Body of pancreas (tissue), 4 donors: ENCODE measurements around the gene ERCC4. TPM values are rescaled to one million over a fixed set of nuclear protein-coding genes. Genes with fewer than 3 reads are reported as not detected.
"Not testable (repeated sequence)": the region's sequence is repeated elsewhere in the genome, so short reads cannot be mapped to it uniquely, and the experiment has no call there.

Experiments used
- ATAC-seq: fragments of 150-250 bp; one replicate; pipeline ENCODE4 v1.9.1; 2016
- DNase-seq, 4 donors: peaks; one replicate each; pipeline ENCODE4 v3.0.0-alpha.2; 2019
- H3K27ac ChIP-seq, 4 donors: fragments of 200-600 bp; sonication (generic); 1 replicate in 3 of 4; 2 replicates in 1 of 4; pipeline versions ENCODE4 v1.5.1 to v1.6.1; 2016 to 2019; ENCODE audit warnings: mild to moderate bottlenecking in 1 of 4, mixed read lengths in 1 of 4, moderate library complexity in 1 of 4
- H3K27me3 ChIP-seq, 2 donors: fragments of 200-600 bp; sonication (generic); one replicate each; pipeline ENCODE4 v1.6.0; 2016; ENCODE audit warnings: mild to moderate bottlenecking in 1 of 2
- H3K36me3 ChIP-seq, 2 donors: fragments of 200-600 bp; sonication (generic); replicated peaks in 1 of 2; 2 replicates each; pipeline ENCODE4 v1.5.1; 2016; ENCODE audit warnings: low read depth in 2 of 2; ENCODE audit not compliant: insufficient read depth in 1 of 2
- H3K4me1 ChIP-seq: fragments of 200-600 bp; sonication (generic); one replicate; pipeline ENCODE4 v1.6.0; 2016
- H3K4me3 ChIP-seq, 2 donors: fragments of 200-600 bp; sonication (generic); 1 replicate in 1 of 2; 2 replicates in 1 of 2; pipeline ENCODE4 v1.5.1; 2016 to 2019
- H3K9me3 ChIP-seq, 3 donors: fragments of 200-600 bp; sonication (generic); 1 replicate in 2 of 3; 2 replicates in 1 of 3; pipeline ENCODE4 v1.5.1; 2016
- POLR2A ChIP-seq, 3 donors: fragments of 450-650 bp; IDR thresholded peaks; one replicate each; pipeline ENCODE4 v1.6.1; 2016; ENCODE audit warnings: antibody characterized with exemption in 3 of 3, mild to moderate bottlenecking in 2 of 3
- WGBS, 2 donors: methylation state at CpG; one replicate each; pipeline ENCODE4 v1.1.5; 2017; 5-methylcytosine and 5-hydroxymethylcytosine counted together
- intact Hi-C: fragments of 100-400 bp; cut with DNase I; formaldehyde crosslinking; loops from one replicate; pipeline ENCODE4 v1.15.1; 2023
- total RNA-seq, 2 donors: library from RNA; depleted of rRNA; stranded (reverse); fragments of >200 nt; gene quantifications; one replicate each; pipeline ENCODE4 v1.1.0, GENCODE V29; 2016
- TF ChIP-seq, protein P1 (sequence below), 7 experiments: fragments of 450-650 bp in 4 of 7; fragments of 200-600 bp in 3 of 7; sonication (generic) in 3 of 7; IDR thresholded peaks; one replicate each; pipeline ENCODE4 v1.5.1; 2016 to 2019; ENCODE audit warnings: antibody characterized with exemption in 7 of 7

The ERCC4 gene
- total RNA-seq, 2 donors from 2014 or later: 9.2 to 9.9 TPM

DNA sequence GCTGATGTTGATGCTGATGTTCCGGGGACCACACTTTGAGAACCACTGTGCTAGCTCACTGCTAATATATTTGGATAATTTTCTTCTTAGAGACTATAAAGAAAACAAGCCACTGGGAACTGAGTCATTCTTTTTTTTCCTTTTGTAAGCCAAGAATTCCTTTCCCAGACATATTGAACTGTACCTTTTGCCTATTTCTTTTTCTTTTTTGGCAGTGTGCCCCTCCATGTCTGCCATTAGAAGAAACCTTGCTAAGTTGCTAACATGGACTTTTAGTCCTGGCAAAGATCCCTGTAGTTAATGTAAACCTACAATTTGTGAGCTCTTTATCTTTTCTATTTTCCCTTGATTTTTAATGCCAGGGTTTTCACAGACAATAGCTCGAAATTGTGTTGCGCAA is 17.3 kb upstream of the ERCC4 start:
- H3K27me3 ChIP-seq: no peaks in the 10 kb centered on the region
- DNase-seq: peak in 1 of 4 donors; percentile 37
- TF ChIP-seq, protein P1, sequence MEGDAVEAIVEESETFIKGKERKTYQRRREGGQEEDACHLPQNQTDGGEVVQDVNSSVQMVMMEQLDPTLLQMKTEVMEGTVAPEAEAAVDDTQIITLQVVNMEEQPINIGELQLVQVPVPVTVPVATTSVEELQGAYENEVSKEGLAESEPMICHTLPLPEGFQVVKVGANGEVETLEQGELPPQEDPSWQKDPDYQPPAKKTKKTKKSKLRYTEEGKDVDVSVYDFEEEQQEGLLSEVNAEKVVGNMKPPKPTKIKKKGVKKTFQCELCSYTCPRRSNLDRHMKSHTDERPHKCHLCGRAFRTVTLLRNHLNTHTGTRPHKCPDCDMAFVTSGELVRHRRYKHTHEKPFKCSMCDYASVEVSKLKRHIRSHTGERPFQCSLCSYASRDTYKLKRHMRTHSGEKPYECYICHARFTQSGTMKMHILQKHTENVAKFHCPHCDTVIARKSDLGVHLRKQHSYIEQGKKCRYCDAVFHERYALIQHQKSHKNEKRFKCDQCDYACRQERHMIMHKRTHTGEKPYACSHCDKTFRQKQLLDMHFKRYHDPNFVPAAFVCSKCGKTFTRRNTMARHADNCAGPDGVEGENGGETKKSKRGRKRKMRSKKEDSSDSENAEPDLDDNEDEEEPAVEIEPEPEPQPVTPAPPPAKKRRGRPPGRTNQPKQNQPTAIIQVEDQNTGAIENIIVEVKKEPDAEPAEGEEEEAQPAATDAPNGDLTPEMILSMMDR (IDR thresholded peaks at IDR 0.05): no peak
- TF ChIP-seq POLR2A (IDR thresholded peaks at IDR 0.05): no peak
- H3K36me3 ChIP-seq: no peaks in the 10 kb centered on the region
- peak overlapping the region in 3 of 4 donors; percentile 15 to 59 (median 56) for H3K27ac ChIP-seq
- no peak overlapping the region for H3K4me3 ChIP-seq
- peaks cover 13% of the 10 kb centered on the region for H3K4me1 ChIP-seq
- peak; percentile 78 for ATAC-seq
- 37 to 38% methylated on average over 3 of the region's 3 CpGs for WGBS, 2 donors
- no peaks in the 10 kb centered on the region for H3K9me3 ChIP-seq
- intact Hi-C loops: no loop called here

DNA sequence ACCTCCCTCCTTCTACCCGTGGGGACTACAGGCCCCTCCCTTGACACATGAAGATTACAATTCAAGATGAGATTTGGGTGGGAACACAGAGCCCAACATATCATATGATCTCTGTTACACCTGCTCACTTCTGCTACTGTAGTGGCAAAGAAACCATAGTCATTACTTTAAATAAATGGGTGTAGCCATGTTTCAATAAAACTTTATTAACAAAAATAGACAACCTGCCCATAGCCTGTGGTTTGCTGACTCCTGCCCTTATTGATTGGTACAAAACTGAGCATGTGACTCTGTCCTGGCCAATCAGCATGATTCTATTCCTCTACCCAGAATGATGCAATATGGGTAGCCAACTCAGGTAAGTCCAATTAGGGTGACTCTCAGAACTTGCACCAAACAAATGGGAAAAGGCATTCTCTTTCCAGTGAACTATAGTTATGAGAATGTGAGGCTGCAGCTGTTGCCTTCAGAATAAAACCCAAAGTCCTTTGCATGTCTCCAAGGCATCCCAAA is 15.7 kb upstream of the ERCC4 start:
- Histone ChIP-seq H3K4me1 (peaks cover 14% of the 10 kb centered on the region), H3K9me3 (no peaks in the 10 kb centered on the region), H3K36me3 (no peaks in the 10 kb centered on the region), H3K27ac (no peak overlapping the region), H3K4me3 (no peak overlapping the region), H3K27me3 (no peaks in the 10 kb centered on the region)
- WGBS, 2 donors: 56 to 64% methylated on average over 1 of the region's 1 CpG
- ATAC-seq (no peak), DNase-seq (no peak)
- intact Hi-C loops: no loop called here
- TF ChIP-seq, protein P1 (IDR thresholded peaks at IDR 0.05): no peak
- no peak for TF ChIP-seq POLR2A (IDR thresholded peaks at IDR 0.05)

DNA sequence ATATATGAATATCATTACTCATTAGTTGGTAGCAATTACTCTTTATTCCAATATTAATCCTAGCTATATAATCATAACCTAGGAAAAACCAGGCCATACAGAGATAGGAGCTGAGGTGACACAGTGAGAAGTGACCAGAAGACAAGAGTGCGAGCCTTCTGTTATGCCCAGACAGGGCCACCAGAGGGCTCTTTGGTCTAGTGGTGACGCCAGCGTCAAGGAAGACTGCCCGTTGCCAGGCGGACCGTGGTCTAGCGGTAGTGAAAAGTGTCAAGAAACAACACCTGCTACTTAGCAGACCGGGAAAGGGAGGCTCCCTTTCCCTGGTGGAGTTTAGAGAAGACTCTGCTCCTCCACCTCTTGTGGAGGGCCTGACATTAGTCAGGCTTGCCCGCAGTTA is 15.1 kb upstream of the ERCC4 start:
- H3K4me1 ChIP-seq: peaks cover 19% of the 10 kb centered on the region
- intact Hi-C loops: not testable (repeated sequence)

DNA sequence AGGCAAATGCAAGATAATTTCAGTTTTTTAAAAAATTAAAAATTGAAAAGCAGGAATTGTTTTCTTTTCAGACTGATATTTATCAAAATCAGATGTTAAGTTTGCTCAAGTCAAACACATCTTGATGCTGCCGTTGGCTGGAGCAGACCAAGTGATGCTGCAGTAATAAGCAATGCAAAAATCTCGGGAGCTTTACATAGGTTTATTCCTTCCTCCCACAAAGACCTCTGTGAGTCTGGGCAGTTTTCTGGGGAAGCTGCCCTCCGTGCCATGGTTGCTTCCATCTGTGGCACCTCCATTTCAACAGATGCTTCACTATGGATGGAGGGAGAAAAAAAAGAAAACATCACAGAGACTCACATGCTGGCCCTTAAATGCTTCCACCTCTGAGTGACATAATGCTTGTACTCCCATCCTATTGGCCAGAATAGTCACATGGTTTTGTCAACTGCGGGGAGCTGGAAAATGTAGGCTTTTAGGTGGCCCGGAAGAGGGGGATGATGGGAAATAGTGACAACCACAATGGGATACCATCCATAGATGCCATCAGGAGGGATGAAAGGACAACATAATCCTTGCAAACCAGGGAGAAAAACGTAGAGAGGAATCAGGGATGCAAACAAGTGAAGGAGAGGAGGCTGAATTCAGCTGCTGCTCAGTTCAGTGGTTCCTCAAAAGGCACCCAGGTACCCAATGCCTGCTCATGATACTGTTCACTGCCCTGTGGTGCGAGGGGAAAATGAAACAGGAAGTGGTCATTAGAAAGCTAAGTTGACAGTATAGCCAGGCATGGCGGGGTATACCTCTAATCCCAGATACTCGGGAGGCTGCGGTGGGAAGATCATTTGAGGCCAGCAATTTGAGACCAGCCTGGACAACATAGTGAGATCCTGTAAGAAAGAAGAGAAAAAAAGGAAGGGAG is 13.5 kb upstream of the ERCC4 start:
- Histone ChIP-seq H3K9me3 (no peaks in the 10 kb centered on the region), H3K27me3 (no peaks in the 10 kb centered on the region), H3K4me3 (no peak overlapping the region), H3K4me1 (peaks cover 31% of the 10 kb centered on the region), H3K36me3 (no peaks in the 10 kb centered on the region), H3K27ac (no peak overlapping the region)
- no peak for TF ChIP-seq POLR2A (IDR thresholded peaks at IDR 0.05)
- TF ChIP-seq, protein P1 (IDR thresholded peaks at IDR 0.05): no peak
- ATAC-seq (no peak), DNase-seq (no peak)
- intact Hi-C loops: no loop called here
- WGBS, 2 donors: 76 to 86% methylated on average over 10 of the region's 10 CpGs

More for the DNA sequence above, 15.1 kb upstream of the ERCC4 start:
- WGBS, 2 donors: 28 to 45% methylated on average over 8 to 9 of the region's 9 CpGs
- not testable (repeated sequence) for ATAC-seq, H3K36me3 ChIP-seq, H3K4me3 ChIP-seq, H3K27ac ChIP-seq, H3K27me3 ChIP-seq, H3K9me3 ChIP-seq
- TF ChIP-seq, protein P1 (IDR thresholded peaks at IDR 0.05): peak in 6 of 7 experiments; percentile 24 to 53 (median 40)
- DNase-seq: peak; percentile 68 to 85 (median 74)
